SK-N-SH (cell line): ENCODE results near the gene CCDC141.

Source experiments
- EP300 ChIP-seq, 2 experiments: IDR thresholded peaks; 2 replicates each; pipeline versions ENCODE4 v1.4.0 to v1.6.1; 2012; ENCODE audit warnings: borderline replicate concordance in 1 of 2, low read depth in 1 of 2, low read length in 1 of 2
- FOSL2 ChIP-seq: IDR thresholded peaks from 2 replicates; pipeline ENCODE4 v1.4.0; 2012; ENCODE audit warnings: low read depth, mild to moderate bottlenecking, moderate library complexity, borderline replicate concordance
- FOXJ3 ChIP-seq: sonication (generic); formaldehyde crosslinking; IDR thresholded peaks from 2 replicates; pipeline ENCODE4 v1.5.1; 2020; ENCODE audit warnings: mild to moderate bottlenecking, missing genetic modification reagents
- RAD21 ChIP-seq: IDR thresholded peaks from 2 replicates; pipeline ENCODE4 v1.6.1; 2012; ENCODE audit warnings: mild to moderate bottlenecking, low read length
- TF ChIP-seq, protein P1 (sequence below): fragments of 200-600 bp; sonication (generic); IDR thresholded peaks from 2 replicates; pipeline ENCODE4 v1.6.1; 2017; ENCODE audit warnings: antibody characterized with exemption, mild to moderate bottlenecking, moderate library complexity

DNA sequence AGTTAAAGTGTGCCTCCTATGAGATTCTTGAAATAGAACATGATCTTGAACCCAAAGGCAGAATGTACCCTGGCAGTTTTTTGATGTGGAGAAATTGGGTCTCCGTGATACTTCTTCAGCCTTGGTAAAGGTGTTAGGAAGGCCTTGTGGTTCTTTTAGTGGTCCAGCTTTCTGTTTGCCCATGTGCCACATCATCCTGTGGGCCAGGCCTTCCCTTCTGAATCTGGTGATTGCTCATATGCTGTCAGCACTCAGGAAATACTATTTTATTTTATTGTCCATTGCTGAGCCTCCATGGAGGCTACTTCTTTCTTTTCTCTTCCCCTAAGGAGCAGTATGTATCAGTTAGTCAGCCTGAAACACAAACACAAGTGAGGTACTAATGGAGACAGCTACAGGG, 52.9 kb downstream of the CCDC141 start:
- TF ChIP-seq RAD21, result no peak
- TF ChIP-seq FOXJ3 (CRISPR knock-in tag), result no peak
- TF ChIP-seq, protein P1, sequence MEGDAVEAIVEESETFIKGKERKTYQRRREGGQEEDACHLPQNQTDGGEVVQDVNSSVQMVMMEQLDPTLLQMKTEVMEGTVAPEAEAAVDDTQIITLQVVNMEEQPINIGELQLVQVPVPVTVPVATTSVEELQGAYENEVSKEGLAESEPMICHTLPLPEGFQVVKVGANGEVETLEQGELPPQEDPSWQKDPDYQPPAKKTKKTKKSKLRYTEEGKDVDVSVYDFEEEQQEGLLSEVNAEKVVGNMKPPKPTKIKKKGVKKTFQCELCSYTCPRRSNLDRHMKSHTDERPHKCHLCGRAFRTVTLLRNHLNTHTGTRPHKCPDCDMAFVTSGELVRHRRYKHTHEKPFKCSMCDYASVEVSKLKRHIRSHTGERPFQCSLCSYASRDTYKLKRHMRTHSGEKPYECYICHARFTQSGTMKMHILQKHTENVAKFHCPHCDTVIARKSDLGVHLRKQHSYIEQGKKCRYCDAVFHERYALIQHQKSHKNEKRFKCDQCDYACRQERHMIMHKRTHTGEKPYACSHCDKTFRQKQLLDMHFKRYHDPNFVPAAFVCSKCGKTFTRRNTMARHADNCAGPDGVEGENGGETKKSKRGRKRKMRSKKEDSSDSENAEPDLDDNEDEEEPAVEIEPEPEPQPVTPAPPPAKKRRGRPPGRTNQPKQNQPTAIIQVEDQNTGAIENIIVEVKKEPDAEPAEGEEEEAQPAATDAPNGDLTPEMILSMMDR, result no peak
- TF ChIP-seq FOSL2, result no peak
- no peak for TF ChIP-seq EP300 (IDR thresholded peaks at IDR 0.05; ENCODE audit: borderline replicate concordance in 1 of 2, low read depth in 1 of 2, low read length in 1 of 2)
